BJ (cell line): ENCODE measurements around the gene MTHFS. TPM values are rescaled to one million over a fixed set of nuclear protein-coding genes. Genes with fewer than 3 reads are reported as not detected.

Experiments
- CTCF ChIA-PET: fragments of 350-600 bp; formaldehyde crosslinking; extraction: SDS; loops from one replicate; lab custom pipeline; 2021; ENCODE audit warnings: antibody characterized with exemption, inconsistent platforms; lab: Yijun Ruan, JAX
- POLR2A ChIA-PET: fragments of 300-600 bp; sonication (Branson Sonifier 250); formaldehyde crosslinking; extraction: SDS; loops from one replicate; lab custom pipeline; 2021; ENCODE audit warnings: antibody characterized with exemption; lab: Charles Lee
- DNase-seq: peaks from one replicate; pipeline ENCODE4 v3.0.0-alpha.2; 2011; ENCODE audit warnings: low read depth
- H3K27me3 ChIP-seq: 2 replicates; pipeline ENCODE4 v1.6.0; 2011; ENCODE audit warnings: low read length; ENCODE audit not compliant: control insufficient read depth, insufficient read depth
- H3K36me3 ChIP-seq: 2 replicates; pipeline ENCODE4 v1.5.1; 2011; ENCODE audit warnings: low read length; ENCODE audit not compliant: control insufficient read depth, insufficient read depth
- H3K4me3 ChIP-seq: 2 replicates; pipeline ENCODE4 v1.5.1; 2011; ENCODE audit warnings: low read depth, mild to moderate bottlenecking, control low read depth, low read length
- CTCF ChIP-seq: IDR thresholded peaks from 2 replicates; pipeline ENCODE4 v1.5.1; 2011; ENCODE audit warnings: low read depth, mild to moderate bottlenecking, control low read depth, inconsistent platforms, low read length, moderate library complexity; ENCODE audit not compliant: insufficient read depth
- polyA plus RNA-seq: library from polyadenylated mRNA; depleted of rRNA; stranded (reverse); fragments of >200 nt; gene quantifications from 2 replicates; pipeline ENCODE4 v1.2.3, GENCODE V29; 2011

MTHFS gene
- polyA plus RNA-seq, 1 experiment: 30.7 TPM

DNA sequence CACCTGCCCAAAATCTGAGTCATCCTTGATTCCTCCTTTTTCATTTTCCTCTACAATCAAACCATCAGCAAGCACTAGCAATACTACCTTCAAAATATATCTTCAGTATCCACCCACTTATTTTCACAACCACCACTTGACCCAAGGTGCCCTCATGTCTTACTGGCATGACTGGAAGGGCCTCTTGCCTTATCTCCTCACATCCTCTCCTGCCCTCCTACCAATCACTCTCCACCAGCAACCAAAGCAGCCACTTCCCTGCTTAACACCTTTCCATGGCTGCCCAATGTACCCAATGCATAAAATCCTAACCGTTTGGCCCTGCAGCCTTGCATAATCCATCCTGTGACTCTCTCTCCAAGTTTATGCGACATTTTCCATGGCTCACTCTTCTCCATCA, 76.0 kb downstream of the MTHFS start:
- ChIA-PET CTCF (no interaction called here), POLR2A (no interaction called here)
- Histone ChIP-seq H3K36me3 (no peaks in the 10 kb centered on the region), H3K27me3 (no peaks in the 10 kb centered on the region), H3K4me3 (no peak overlapping the region)
- no peak for TF ChIP-seq CTCF
- no peak for DNase-seq

- TF ChIP-seq CTCF: no peak
- CTCF ChIA-PET: no interaction called here
- no peak overlapping the region for H3K4me3 ChIP-seq
- no peak for DNase-seq
- no peaks in the 10 kb centered on the region for H3K36me3 ChIP-seq
- no peaks in the 10 kb centered on the region for H3K27me3 ChIP-seq
- POLR2A ChIA-PET: no interaction called here
These were observed 76.6 kb downstream of the MTHFS start for GRCh38 chr15:79820176-79820575.

DNA sequence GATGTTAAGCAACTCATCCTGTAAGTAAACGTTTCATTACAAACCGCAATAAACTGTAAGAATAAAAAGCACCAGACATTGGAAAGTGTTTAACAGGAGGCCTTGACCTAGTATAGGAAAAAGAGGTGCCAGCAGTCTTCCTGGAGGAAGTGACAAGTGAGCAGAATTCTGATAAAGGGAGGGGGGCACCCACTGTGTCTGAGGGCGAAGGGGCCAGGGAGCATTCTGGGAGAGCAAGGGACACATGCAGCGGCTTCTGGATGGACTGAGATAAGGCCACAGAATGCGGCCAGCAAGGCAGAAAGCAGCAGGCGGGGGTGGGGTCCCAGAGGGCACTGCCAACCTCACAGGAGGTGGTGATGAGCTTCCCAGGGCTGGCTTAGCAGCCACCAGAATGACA, 80.2 kb downstream of the MTHFS start:
- ChIA-PET POLR2A (no interaction called here), CTCF (no interaction called here)
- H3K27me3 ChIP-seq: no peaks in the 10 kb centered on the region
- no peak for DNase-seq
- no peak overlapping the region for H3K4me3 ChIP-seq
- no peaks in the 10 kb centered on the region for H3K36me3 ChIP-seq
- TF ChIP-seq CTCF: no peak

DNA sequence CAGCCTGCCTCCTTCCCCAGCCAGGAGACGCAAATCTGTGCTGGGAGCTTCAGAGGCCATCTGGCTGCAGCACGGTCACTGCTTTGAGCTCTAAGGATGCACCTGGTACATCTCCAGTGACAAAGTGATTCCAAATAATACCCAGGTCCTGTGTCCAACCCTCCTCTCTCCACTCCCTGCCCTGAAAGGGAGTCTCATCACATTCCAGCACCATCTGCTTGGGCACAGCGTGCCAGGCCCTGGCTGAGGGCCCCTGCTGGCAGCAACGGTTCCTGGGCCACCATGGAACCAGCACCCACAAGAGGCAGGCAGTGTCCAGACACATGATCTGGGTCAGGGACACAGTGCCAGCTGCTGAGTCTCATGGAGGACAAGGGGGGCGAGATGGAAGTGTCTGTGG, 81.3 kb downstream of the MTHFS start:
- Histone ChIP-seq H3K36me3 (no peaks in the 10 kb centered on the region), H3K27me3 (no peaks in the 10 kb centered on the region), H3K4me3 (no peak overlapping the region)
- DNase-seq: no peak
- CTCF ChIA-PET: no interaction called here
- POLR2A ChIA-PET: interaction anchor here (0.7 kb wide), 1 partner anchor 290 kb away, joined by 4 read pairs; no protein-coding TSS in a partner anchor
- no peak for TF ChIP-seq CTCF

DNA sequence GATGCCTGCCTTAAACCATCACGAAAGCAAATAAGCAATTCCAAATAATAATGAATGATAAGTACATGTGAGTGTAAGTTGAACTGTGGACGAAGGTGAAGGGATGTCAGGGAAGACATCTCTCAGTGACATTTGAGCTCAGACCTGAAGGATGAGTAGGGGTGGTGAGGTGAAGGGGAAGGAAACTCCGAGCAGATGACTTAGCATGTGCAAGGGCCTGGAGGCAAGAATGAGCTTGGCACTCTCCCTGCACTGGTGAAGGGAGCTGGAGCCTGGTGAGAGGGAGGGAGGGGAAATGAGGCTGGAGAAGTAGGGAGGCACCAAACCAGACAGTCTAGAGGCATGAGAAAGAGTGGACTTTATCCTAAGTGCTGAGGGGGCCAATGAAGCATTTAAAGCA, 84.3 kb downstream of the MTHFS start:
- Histone ChIP-seq H3K36me3 (no peaks in the 10 kb centered on the region), H3K27me3 (no peaks in the 10 kb centered on the region), H3K4me3 (no peak overlapping the region)
- TF ChIP-seq CTCF: no peak
- CTCF ChIA-PET: interaction anchor here (0.6 to 1.3 kb wide), 2 partner anchors 28 to 432 kb away, joined by 3 read pairs; no protein-coding TSS in a partner anchor
- POLR2A ChIA-PET: no interaction called here
- no peak for DNase-seq
